Common myeloid progenitor, CD34-positive (primary cell): ENCODE data around the gene HMGXB3.

Source experiments
- CTCF ChIA-PET: fragments of 350-600 bp; sonication (Branson Sonifier 250); formaldehyde crosslinking; loops from one replicate; lab custom pipeline; 2021; ENCODE audit warnings: antibody characterized with exemption; lab: Charles Lee
- POLR2A ChIA-PET: fragments of 350-600 bp; sonication (Branson Sonifier 250); formaldehyde crosslinking; loops from one replicate; lab custom pipeline; 2021; ENCODE audit warnings: antibody characterized with exemption; lab: Charles Lee
- DNase-seq, 3 donors: peaks; one replicate each; pipeline versions ENCODE4 v3.0.0 to v3.0.0-alpha.2; 2013
- H3K27ac ChIP-seq, 2 experiments: 1 replicate in 1 of 2; 2 replicates in 1 of 2; pipeline ENCODE4 v1.7.0; 2013; ENCODE audit warnings: inconsistent platforms in 2 of 2, low read length in 2 of 2, mild to moderate bottlenecking in 2 of 2, low read depth in 1 of 2, moderate library complexity in 1 of 2; ENCODE audit not compliant: severe bottlenecking in 2 of 2, insufficient read depth in 1 of 2, poor library complexity in 1 of 2
- H3K27me3 ChIP-seq, 5 experiments: replicated peaks in 2 of 5; 1 replicate in 3 of 5; 2 replicates in 2 of 5; pipeline versions ENCODE4 v1.6.1 to v1.7.0; 2013; ENCODE audit warnings: low read length in 4 of 5, mild to moderate bottlenecking in 2 of 5, moderate library complexity in 2 of 5, inconsistent platforms in 1 of 5; ENCODE audit not compliant: insufficient read depth in 5 of 5, control insufficient read depth in 4 of 5
- H3K36me3 ChIP-seq, 4 experiments: 1 replicate in 2 of 4; 2 replicates in 2 of 4; pipeline versions ENCODE4 v1.6.1 to v1.7.0; 2013; ENCODE audit warnings: low read length in 3 of 4, control low read depth in 1 of 4, mild to moderate bottlenecking in 1 of 4; ENCODE audit not compliant: control insufficient read depth in 4 of 4, insufficient read depth in 4 of 4
- H3K4me1 ChIP-seq, 4 experiments: 1 replicate in 3 of 4; 2 replicates in 1 of 4; pipeline versions ENCODE4 v1.6.1 to v1.7.1; 2013; ENCODE audit warnings: low read length in 3 of 4, mild to moderate bottlenecking in 3 of 4, control low read depth in 1 of 4, inconsistent platforms in 1 of 4, moderate library complexity in 1 of 4; ENCODE audit not compliant: control insufficient read depth in 4 of 4, insufficient read depth in 4 of 4; ENCODE audit errors: control extremely low read depth in 1 of 4
- H3K4me3 ChIP-seq, 7 experiments: 1 replicate in 4 of 7; 2 replicates in 3 of 7; pipeline versions ENCODE4 v1.5.1 to v1.7.0; 2013; ENCODE audit warnings: mild to moderate bottlenecking in 7 of 7, low read length in 6 of 7, moderate library complexity in 6 of 7, inconsistent platforms in 2 of 7, low read depth in 2 of 7, control low read depth in 1 of 7; ENCODE audit not compliant: insufficient read depth in 4 of 7, control insufficient read depth in 1 of 7; ENCODE audit errors: extremely low read depth in 1 of 7
- H3K9me3 ChIP-seq, 5 experiments: 1 replicate in 4 of 5; 2 replicates in 1 of 5; pipeline versions ENCODE4 v1.6.1 to v1.7.1; 2013; ENCODE audit warnings: low read length in 4 of 5, mild to moderate bottlenecking in 2 of 5, inconsistent platforms in 1 of 5, low read depth in 1 of 5, moderate library complexity in 1 of 5; ENCODE audit not compliant: control insufficient read depth in 4 of 5, insufficient read depth in 2 of 5; ENCODE audit errors: control extremely low read depth in 1 of 5
- WGBS: methylation state at CpG from one replicate; pipeline ENCODE4 v1.1.5; 2013; ENCODE audit not compliant: insufficient coverage; 5-methylcytosine and 5-hydroxymethylcytosine counted together

HMGXB3 gene

GRCh38 chr5:150067405-150067960 is 66.9 kb downstream of the HMGXB3 start:
- WGBS: 88% methylated on average over 5 of the region's 6 CpGs
- DNase-seq: no peak
- Histone ChIP-seq H3K4me3 (no peak overlapping the region), H3K27ac (no peak overlapping the region), H3K4me1 (peaks cover 0 to 82% (median 68%) of the 10 kb centered on the region in 4 experiments), H3K27me3 (no peaks in the 10 kb centered on the region), H3K36me3 (no peaks in the 10 kb centered on the region), H3K9me3 (no peaks in the 10 kb centered on the region)
- ChIA-PET POLR2A (no interaction called here), CTCF (interaction anchor here (1.0 to 4.0 kb wide), 5 partner anchors 8 to 51 kb away, joined by 4 to 18 read pairs (median 7); partner anchors contain the start of gene CSF1R)

- Histone ChIP-seq H3K4me1 (peaks cover 0 to 76% (median 63%) of the 10 kb centered on the region in 4 experiments), H3K9me3 (peaks cover 0 to 4% (median 3%) of the 10 kb centered on the region in 5 experiments), H3K27me3 (no peaks in the 10 kb centered on the region), H3K27ac (no peak overlapping the region), H3K4me3 (no peak overlapping the region), H3K36me3 (peaks cover 0 to 4% (median 0%) of the 10 kb centered on the region in 4 experiments)
- no peak for DNase-seq
- ChIA-PET POLR2A (no interaction called here), CTCF (interaction anchor here (1.1 to 3.4 kb wide), 4 partner anchors 9 to 47 kb away, joined by 3 to 18 read pairs (median 6); partner anchors contain the start of gene CSF1R)
- 92% methylated on average over 6 of the region's 6 CpGs for WGBS
Observed at GRCh38 chr5:150068071-150068470, 67.5 kb downstream of the HMGXB3 start.

- no peak overlapping the region for H3K27ac ChIP-seq
- WGBS: 61% methylated on average over 4 of the region's 4 CpGs
Observed at GRCh38 chr5:150068472-150068871, 67.9 kb downstream of the HMGXB3 start.

GRCh38 chr5:150068961-150069645 is 68.6 kb downstream of the HMGXB3 start:
- H3K9me3 ChIP-seq: peaks cover 0 to 8% (median 6%) of the 10 kb centered on the region in 5 experiments
- no peaks in the 10 kb centered on the region for H3K27me3 ChIP-seq
- 94% methylated on average over 8 of the region's 12 CpGs for WGBS
- H3K27ac ChIP-seq: no peak overlapping the region
- ChIA-PET POLR2A (interaction anchor here (0.6 to 1.5 kb wide), 3 partner anchors 13 to 234 kb away, joined by 3 to 5 read pairs (median 5); partner anchors contain the start of gene ARSI), CTCF (interaction anchor here (0.7 to 2.1 kb wide), 8 partner anchors 10 to 50 kb away, joined by 3 to 7 read pairs (median 4); partner anchors contain the start of gene CSF1R)
- peaks cover 0 to 5% (median 0%) of the 10 kb centered on the region in 4 experiments for H3K36me3 ChIP-seq
- no peak for DNase-seq
- peaks cover 0 to 66% (median 53%) of the 10 kb centered on the region in 4 experiments for H3K4me1 ChIP-seq
- no peak overlapping the region for H3K4me3 ChIP-seq

More at GRCh38 chr5:150068472-150068871, 67.9 kb downstream of the HMGXB3 start:
- Histone ChIP-seq H3K36me3 (peaks cover 0 to 5% (median 0%) of the 10 kb centered on the region in 4 experiments), H3K4me1 (peaks cover 0 to 72% (median 59%) of the 10 kb centered on the region in 4 experiments), H3K27me3 (no peaks in the 10 kb centered on the region), H3K9me3 (peaks cover 0 to 8% (median 6%) of the 10 kb centered on the region in 5 experiments), H3K4me3 (no peak overlapping the region)
- ChIA-PET CTCF (interaction anchor here (0.9 to 3.4 kb wide), 6 partner anchors 9 to 47 kb away, joined by 3 to 18 read pairs (median 4); partner anchors contain the start of gene CSF1R), POLR2A (interaction anchor here (0.6 to 1.5 kb wide), 2 partner anchors 14 to 235 kb away, joined by 5 read pairs; partner anchors contain the start of gene ARSI)
- no peak for DNase-seq

- WGBS: 99% methylated on average over 9 of the region's 25 CpGs
Observed at GRCh38 chr5:150069672-150070627, 69.4 kb downstream of the HMGXB3 start.

GRCh38 chr5:150070821-150071220 is 70.3 kb downstream of the HMGXB3 start:
- Histone ChIP-seq H3K27ac (no peak overlapping the region), H3K36me3 (peaks cover 0 to 5% (median 0%) of the 10 kb centered on the region in 4 experiments), H3K4me1 (peaks cover 0 to 52% (median 36%) of the 10 kb centered on the region in 4 experiments), H3K9me3 (peaks cover 0 to 8% (median 6%) of the 10 kb centered on the region in 5 experiments), H3K27me3 (no peaks in the 10 kb centered on the region), H3K4me3 (no peak overlapping the region)
- ChIA-PET CTCF (interaction anchor here (0.6 to 2.7 kb wide), 5 partner anchors 10 to 469 kb away, joined by 3 to 6 read pairs (median 4); no protein-coding TSS in a partner anchor), POLR2A (no interaction called here)
- 71% methylated on average over 2 of the region's 3 CpGs for WGBS
- no peak for DNase-seq

More at GRCh38 chr5:150069672-150070627, 69.4 kb downstream of the HMGXB3 start:
- no peak overlapping the region for H3K4me3 ChIP-seq
- H3K36me3 ChIP-seq: peaks cover 0 to 5% (median 0%) of the 10 kb centered on the region in 4 experiments
- DNase-seq: no peak
- peaks cover 0 to 57% (median 44%) of the 10 kb centered on the region in 4 experiments for H3K4me1 ChIP-seq
- no peaks in the 10 kb centered on the region for H3K27me3 ChIP-seq
- no peak overlapping the region for H3K27ac ChIP-seq
- ChIA-PET CTCF (interaction anchor here (0.6 to 2.7 kb wide), 5 partner anchors 9 to 468 kb away, joined by 3 to 6 read pairs (median 4); no protein-coding TSS in a partner anchor), POLR2A (interaction anchor here (0.6 to 1.5 kb wide), 2 partner anchors 12 to 29 kb away, joined by 3 to 5 read pairs; no protein-coding TSS in a partner anchor)
- peaks cover 0 to 8% (median 6%) of the 10 kb centered on the region in 5 experiments for H3K9me3 ChIP-seq
